Peyer's patch (tissue), 4 donors: ENCODE results near the gene GALR2.

Experiments
- POLR2A ChIP-seq, 2 donors: fragments of 450-650 bp; IDR thresholded peaks; one replicate each; pipeline ENCODE4 v1.5.1; 2017; ENCODE audit warnings: antibody characterized with exemption in 2 of 2, mild to moderate bottlenecking in 2 of 2, moderate library complexity in 2 of 2
- TF ChIP-seq, protein P1 (sequence below), 6 experiments: fragments of 450-650 bp in 4 of 6; fragments of 200-600 bp in 2 of 6; sonication (generic) in 1 of 6; IDR thresholded peaks; one replicate each; pipeline ENCODE4 v1.5.1; 2017 to 2019; ENCODE audit warnings: antibody characterized with exemption in 6 of 6, mild to moderate bottlenecking in 3 of 6, moderate library complexity in 1 of 6

- TF ChIP-seq POLR2A (IDR thresholded peaks at IDR 0.05) = no peak
- TF ChIP-seq, protein P1, sequence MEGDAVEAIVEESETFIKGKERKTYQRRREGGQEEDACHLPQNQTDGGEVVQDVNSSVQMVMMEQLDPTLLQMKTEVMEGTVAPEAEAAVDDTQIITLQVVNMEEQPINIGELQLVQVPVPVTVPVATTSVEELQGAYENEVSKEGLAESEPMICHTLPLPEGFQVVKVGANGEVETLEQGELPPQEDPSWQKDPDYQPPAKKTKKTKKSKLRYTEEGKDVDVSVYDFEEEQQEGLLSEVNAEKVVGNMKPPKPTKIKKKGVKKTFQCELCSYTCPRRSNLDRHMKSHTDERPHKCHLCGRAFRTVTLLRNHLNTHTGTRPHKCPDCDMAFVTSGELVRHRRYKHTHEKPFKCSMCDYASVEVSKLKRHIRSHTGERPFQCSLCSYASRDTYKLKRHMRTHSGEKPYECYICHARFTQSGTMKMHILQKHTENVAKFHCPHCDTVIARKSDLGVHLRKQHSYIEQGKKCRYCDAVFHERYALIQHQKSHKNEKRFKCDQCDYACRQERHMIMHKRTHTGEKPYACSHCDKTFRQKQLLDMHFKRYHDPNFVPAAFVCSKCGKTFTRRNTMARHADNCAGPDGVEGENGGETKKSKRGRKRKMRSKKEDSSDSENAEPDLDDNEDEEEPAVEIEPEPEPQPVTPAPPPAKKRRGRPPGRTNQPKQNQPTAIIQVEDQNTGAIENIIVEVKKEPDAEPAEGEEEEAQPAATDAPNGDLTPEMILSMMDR (IDR thresholded peaks at IDR 0.05) = no peak
These were observed 24.6 kb upstream of the GALR2 start for GRCh38 chr17:76049836-76050537.
